ENCODE measurements around the gene METTL4.
"Not testable (repeated sequence)": the region's sequence is repeated elsewhere in the genome, so short reads cannot be mapped to it uniquely, and the experiment has no call there.

Gene METTL4

DNA sequence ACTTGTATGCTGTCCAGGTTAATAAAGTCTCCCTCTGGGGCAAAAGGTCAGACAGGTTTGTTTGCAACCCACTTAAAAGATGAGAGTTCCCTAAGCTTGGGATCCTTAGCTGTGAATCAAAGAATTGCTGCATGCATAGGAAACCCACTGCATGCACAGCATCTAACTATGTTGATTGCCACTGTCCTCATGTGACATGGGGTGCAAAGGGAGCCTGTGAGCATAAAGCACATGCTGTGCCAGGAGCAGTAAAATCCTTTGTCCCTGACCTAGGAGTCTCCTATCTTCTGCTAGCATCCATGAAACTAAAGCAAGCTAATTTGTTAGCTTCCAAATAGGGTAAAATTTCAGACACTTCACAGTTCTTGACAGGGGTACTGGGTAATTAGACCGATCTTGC lies 13.8 kb downstream of the METTL4 start:
- DNase-seq, result no peak

DNA sequence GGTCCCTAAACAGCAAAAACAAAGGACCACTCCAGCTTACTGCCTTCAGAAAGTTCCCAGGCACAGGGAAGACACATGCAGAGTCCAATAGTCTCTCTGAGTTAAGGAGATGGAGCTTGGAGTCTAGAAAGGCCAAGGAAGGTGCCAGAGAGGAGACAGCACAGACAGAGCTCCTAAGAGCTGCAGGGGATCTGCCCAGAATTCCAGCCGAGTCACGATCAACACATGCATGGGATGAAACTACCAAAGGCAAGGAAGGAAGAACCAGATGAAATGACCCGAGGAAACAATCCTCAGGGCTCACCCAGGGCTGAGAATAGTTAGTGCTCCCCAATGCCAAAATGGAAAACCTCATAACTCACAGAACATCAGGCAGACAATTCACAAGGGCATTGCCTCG lies 15.4 kb downstream of the METTL4 start:
- DNase-seq, result no peak

DNA sequence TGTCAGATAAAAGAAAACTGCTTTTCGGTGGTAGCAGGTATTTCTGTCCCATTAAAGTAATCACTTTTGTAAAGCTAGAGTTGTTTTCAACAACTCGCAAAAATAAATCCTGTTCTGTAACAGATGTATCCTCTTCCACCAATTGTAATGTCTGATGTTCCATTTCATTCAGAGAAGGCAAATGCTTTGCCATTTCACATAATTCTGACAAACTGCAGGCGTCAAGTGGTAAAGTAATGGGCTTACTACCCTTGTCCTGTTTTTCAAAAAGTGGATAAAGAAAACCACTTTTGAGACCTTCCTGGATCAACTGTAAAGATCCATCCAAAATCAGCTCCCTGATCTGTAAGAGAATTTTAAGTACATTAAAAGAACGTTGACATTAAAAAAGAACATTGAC lies 16.6 kb downstream of the METTL4 start:
- no peak for DNase-seq

DNA sequence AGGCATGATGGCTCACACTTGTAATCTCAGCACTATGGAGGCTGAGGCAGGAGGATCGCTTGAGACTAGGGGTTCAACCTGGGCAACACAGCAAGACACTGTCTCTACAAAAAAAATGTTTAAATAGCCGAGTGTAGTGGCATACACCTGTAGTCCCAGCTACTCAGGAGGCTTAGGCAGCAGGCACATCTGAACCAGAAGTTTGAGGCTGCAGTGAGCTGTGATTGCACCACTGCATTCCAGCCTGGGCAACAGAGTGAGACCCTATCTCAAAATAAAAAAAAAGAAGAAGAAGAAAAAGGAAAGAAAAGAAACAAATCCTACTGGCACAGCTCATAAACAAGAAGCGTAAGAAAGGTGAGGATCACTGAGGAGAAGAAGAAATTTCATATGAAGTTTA lies 19.9 kb downstream of the METTL4 start:
- DNase-seq, result no peak

DNA sequence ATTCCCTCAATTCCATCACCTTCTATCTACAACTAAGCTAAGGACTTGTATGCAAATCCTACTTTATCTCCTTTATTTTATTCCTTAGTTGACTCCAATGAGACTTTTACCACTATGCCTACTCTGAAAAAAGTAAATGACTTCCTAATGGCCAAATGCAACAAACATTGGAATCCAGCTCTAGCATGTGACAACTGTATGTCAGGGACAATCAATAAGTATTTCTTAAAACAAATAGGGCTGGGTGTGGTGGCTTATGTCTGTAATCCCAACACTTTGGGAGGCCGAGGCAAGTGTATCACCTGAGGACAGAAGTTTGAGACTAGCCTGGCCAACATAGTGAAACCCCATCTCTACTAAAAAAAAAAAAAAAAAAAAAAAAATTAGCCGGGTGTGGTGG lies 21.8 kb downstream of the METTL4 start:
- no peak for DNase-seq

DNA sequence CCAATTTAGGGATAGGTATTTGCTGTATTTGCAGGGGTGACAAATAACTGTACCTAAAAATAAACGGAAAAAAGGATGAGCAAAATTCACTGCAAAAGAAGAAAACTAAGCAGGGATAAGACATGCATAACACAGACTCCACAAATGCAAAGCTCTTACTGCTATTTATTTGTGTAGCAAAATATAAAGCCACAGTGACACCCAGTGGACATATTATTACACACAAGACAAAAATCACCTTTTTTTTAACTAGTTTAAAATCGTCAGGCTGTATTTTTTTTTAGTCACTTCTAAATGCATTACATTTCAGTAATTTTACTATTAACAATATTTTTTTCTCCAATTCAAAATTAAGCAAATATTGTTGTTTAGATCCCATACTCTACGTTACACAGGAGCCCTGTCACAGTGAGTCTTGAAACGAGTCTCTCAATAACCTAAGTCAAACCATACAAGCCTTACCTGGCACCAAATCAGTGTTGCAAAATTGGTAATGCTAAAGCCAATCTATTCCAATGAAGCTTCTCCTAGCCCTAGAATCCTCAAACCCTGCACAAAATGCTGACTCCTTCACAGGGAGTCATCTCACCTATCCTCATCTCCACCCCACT lies 23.7 kb downstream of the METTL4 start:
- no peak for DNase-seq

DNA sequence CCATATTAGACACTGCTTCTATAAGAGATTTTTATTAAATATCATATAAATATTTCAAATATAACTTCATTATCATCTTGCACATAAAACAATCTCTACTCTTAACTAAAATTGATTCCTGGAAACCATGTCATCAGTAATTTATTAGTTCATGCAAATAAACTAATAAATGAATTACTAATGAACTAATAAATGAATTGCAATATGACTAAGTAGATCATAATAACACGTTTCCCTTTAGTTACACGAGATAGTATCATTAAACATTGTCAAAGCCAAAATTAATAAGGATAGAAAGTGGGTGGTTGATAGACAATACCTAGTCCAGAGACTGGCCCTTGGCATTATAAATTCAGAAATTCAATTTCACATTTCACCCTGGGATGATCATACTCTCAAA lies 26.1 kb downstream of the METTL4 start:
- DNase-seq, result no peak

DNA sequence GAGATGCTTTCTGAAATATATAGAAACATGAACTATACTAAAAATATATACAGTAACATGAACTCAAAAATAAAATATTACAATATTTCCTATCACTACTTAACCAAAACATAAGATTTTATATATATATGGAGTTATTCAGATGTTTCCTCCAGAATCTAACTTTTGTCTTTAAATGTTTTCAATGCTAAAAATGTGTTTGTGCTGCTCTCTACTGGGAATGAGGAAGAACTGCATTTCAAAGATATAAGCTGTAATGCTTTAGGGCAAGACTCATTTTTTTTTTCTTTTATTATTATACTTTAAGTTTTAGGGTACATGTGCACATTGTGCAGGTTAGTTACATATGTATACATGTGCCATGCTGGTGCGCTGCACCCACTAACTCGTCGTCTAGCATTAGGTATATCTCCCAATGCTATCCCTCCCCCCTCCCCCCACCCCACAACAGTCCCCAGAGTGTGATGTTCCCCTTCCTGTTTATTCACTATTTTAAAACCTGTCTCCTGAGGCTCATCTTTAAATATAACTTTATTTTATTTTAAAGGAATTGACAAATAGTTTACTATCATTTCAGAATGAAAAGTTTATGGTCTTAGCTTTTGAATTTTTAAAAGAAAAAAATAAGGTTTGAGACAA lies 29.3 kb downstream of the METTL4 start:
- not testable (repeated sequence) for DNase-seq

DNA sequence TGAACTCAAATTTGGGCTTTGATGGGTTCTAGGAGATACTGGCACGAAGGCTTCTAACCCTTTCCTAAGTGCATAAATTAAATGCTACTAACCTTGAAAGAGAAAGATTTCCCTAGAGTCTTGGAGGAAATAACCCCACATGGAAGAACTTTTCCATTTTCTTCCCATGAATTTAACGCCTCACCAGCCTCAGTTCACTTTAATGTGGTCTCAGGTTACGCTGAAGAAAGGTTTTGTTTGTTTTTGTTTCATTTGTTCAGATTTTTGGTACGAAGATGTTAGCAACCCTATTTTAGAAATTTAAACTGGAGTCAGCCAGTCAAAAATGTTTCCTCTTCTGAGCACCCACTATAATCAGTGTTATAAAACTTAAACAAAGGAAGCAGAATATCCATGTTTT lies 30.7 kb downstream of the METTL4 start:
- DNase-seq, result no peak

DNA sequence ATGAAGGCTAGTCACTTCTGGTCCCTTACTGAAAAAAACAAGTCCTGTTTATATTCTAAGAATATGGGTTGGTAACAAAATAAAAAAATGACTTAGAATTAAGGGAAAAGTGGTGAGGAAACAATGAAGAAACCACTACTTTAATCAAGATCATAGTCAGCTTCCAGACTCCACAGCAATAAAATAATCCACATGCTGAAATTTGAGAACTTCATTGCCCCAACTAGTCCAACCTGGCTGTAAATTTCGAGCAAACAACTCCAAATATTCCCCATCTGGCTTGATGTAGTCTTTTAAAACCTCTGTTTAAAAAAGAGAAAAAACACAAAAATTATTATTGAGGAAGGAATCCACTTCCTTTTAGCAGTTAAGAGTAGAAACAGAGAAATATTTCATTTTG lies 32.5 kb downstream of the METTL4 start:
- no peak for DNase-seq

DNA sequence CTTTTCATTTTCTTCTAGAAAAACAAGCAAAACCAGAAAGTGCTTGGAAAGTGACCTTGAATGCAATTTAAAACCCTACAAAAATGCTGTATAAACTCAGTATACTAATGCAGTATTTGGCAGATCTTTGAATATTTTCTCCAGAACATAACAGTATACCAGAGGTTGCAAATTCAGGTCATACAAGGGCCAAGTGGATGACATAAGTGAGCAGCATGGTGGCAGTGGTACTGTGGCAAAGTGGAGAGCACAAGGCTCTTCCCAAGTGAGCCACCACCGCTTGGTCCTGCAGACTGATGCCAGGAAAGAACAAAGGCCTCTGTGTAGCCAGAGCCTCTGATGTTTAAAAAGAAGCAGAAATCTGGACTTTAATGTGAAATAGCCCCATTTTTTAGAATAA lies 33.1 kb downstream of the METTL4 start:
- no peak for DNase-seq

DNA sequence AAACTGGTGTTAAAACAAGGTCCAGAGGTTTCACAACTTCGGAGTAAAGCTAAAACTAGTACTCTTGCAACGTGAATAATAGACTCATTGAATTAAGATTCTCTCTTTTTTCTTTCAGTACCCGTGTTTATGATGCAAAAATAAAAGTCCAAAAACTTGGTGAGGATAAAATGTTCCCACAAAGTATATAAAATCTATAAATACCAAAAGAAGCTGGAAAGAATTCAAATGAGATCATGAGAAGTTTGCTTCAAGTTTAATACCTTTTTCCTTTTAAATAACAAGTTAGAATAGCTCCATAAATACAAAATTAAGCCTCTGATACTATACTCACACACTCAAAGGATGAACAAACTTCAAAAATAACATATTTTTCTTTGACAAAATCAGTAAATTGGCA lies 34.0 kb downstream of the METTL4 start:
- DNase-seq, result no peak

DNA sequence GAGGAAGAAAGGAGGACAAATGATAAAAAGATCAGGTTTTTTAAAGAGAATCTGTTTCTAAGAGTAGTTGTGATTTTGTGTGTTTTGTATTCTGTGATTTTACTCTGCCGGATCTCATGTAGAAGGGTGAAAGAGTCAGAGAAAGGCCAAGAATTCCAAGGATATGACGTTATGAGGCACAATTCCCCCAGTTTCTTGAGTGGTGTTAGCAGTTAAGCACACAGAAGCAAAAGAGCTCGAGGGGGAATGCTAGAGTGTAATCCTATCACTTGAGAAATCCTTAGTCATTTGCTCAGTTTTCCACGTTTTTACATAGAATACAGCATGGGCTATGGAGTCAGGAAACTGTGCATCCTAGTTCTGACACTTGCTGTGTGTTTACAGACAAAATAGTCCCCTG lies 34.8 kb downstream of the METTL4 start:
- no peak for DNase-seq

DNA sequence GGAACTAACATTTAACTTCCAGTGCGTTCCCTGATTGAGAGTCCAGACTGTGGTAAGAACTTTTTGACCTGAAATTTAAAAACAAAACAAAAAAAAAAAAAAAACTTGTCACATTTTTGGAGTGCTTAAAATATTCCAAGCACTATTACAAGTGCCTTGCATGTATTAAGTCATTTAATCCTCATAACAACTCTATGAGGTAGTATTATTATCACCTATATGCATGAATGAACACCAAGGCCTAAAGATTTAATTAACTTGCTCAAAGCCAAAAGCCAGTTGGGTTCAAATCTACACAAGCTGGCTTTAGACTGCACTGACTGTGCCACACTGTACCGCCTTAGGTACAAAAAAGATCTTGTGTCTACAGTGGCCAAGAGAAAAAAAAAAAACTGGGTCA lies 35.2 kb downstream of the METTL4 start:
- DNase-seq, result no peak

DNA sequence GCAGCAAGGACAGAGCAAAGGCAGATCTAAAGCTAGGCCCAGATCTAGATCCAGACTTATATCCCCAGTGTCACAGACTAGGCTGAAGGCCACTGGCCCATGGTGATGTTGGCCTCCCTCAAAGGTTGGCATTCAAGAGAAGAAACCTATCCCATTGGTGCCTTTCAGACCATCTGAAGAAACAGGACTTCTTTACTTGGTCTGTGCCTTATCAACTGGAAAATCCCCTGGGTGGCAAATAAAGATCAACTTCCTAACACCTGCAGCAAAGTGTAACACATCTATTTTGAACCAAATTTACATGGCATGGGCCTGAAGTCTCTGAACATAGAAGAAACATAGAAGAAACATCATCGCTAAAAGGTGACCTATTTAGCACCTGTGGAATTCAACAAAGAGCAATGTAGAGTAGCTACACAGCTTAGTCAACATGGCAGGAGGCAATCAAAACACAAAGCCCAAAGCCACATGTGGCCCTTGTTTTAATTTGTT lies 35.8 kb downstream of the METTL4 start:
- no peak for DNase-seq

DNA sequence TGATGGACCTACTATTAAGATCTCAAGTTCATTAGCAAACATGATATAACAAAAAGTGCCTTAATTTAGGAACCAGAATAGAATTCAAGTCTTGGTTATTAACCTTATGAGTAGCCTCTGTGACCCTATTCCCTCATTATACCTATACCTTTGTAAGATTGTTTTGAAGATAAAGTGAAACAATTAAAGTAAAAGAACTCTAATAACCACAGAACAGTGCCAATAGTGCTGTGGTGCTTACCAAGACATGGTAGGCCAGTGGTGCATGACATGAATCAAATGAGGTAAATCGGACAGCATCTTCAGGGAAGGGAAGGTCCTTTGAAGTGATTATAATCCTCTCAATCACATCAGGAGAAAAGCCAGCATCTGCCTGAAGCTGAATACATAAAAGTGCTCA lies 36.4 kb downstream of the METTL4 start:
- DNase-seq, result no peak

DNA sequence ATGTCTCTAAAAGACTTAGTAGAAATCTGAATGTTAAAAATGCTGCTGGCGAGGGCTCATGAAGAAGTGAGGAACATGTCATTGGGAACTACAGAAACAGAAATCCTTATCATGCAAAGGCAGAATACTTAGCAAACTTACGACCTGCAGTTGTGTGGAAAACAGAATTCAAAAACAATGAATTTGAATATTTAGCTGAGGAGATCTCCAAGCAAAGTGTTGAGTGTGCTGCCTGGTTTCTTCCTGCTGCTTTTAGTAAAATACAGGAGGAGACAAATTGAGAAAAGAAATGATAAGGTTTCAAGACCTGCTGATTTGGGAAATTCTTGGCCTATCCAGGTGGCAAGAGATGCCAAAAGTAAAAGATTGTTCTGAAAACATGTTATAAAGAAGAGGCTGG lies 38.5 kb downstream of the METTL4 start:
- no peak for DNase-seq

DNA sequence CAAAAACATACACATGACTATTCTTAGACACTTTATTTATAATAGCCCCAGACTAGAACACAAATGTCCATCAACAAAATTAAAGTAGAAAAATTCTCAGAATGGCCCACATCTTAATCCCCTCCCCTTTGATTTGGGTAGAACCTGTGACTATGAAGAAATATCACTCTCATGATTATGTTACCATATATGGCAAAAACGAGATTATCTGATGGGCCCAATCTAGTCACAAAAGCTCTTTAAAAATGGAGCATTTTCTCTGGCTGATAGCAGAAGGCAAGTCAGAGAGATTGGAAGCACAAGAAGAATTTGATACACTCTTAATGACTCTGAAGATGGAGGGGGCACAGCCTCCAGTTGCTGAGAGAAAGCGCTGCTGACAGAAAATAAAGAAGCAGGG lies 39.6 kb downstream of the METTL4 start:
- DNase-seq, result no peak

DNA sequence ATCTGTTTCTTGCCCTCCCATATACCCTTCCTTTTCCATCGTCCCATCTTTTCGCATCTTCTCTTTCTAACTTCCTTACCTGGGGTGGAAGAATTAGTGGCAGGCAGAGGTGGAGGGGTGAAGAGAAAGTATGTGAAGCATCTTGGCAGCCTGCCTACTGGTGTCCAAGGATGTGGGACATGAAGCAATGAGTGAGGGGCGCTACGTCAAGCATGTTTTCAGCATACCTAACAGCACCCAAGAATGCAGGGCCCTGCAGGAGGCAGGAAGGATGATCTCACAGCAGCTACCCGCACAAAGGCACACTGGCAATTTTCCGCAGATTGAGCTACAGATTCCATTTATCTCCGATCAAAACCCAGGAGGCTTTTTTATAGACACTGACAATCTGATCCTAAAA lies 42.2 kb downstream of the METTL4 start:
- no peak for DNase-seq

DNA sequence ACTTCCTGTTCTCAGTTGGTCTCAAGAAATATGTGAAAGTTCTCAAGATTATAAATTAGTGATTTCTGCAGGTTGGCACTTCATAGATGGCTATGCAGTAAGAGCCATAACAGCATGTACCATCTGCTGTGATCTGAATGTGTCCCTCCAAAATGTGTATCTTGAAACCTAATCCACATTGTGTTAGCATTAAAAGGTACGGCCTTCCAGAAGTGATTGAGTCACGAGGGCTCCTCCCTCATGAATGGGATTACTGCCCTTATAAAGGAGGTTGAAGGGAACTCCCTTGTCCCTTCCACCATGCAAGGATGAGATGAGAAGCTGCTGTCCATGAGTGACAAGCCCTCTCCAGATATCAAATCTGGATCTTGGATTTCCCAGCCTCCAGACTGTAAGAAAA lies 45.0 kb downstream of the METTL4 start:
- peak; percentile 3 for DNase-seq

DNA sequence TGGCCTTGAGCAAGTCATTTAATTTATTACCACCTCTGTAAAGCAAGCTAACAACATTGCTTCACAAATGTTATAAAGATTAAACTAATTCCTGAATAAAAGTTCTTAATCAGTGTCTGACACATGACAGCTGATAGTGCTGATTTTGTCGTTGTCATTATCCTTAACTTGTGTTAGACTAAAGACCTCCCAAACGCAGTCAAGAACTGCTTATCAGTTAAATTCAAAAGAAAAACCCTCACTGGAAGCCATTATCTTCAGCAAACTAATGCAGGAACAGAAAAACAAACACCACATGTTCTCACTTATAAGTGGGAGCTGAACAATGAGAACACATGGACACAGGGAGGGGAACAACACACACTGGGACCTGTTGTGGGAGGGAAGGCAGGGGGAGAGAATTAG lies 46.5 kb downstream of the METTL4 start:
- not testable (repeated sequence) for DNase-seq

DNA sequence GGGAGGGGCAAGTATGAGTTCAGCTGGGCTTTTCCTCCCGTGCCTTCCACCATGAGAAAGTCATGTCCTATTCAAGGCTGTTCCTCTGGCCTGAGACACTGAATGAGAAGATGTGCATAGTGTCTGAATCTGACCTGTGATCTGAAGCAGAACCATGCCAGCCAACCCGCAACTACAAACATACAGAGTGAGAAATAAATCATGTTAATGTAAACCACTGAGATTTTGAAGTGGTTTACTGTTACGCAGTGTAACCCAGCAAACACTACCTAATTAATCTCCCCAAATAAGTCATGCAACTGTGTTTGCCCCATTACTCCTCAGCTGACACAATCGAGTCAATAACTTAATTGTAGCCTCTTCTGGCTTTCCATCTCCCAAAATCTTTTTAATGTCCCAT lies 49.2 kb downstream of the METTL4 start:
- peak; percentile 12 for DNase-seq

DNA sequence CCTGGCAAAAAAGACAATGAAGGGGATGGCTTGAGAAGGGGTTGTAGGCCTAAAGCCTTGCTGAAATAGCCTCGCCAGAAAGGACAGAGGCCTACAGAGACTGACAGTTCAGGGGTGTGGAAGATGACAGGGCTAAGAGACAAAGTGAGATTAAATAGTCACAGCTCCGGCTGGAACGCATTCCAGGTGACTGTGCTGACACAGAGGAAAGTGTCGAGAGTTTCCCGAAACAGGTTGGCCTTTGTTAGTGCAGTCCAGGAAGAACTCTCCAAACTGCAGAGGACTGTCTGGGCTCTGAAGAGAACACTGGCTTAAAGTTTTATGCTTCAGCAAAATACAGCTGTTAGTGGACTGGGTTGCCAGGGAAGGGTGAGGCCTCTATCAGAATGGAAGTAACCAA lies 52.8 kb downstream of the METTL4 start:
- DNase-seq, result no peak

DNA sequence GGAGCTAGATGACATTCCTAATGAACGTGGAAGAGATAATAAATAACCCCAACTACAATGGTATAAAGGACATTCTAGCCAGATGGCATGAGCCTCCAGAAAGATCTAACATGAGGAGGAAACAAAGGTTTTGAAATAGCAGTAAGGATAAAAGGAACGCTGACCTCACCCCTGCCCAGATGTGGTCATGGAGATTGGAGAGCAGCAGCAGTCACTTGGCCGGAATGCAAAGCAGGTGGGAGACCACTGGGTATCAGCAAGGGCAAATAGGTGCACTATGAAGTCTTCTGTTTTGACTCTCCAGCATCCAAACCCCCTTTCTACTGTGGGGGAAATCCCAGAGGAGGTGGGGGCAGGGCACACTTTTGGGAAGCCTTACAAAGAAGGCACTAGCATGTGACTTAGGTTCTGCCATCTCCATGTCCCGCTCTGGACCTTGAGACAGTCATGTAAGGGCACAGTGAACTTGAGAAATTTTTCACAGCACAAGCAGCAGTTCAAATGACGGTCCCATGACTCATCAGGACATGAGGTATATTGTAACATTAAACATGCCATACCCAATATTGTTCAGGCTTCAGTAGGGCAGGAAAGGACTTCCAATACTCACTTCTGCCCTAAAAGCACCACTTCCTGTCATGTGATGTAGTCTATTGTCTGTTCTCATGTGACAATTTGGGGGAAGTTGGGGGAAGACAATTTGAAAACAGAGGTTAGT lies 55.2 kb downstream of the METTL4 start:
- DNase-seq, result no peak
